HG03520 (cell line): ENCODE results near the gene TXN2.
"Not testable (repeated sequence)": the region's sequence is repeated elsewhere in the genome, so short reads cannot be mapped to it uniquely, and the experiment has no call there.

ENCODE experiments used
- ATAC-seq: cut with Tn5 transposase; IDR thresholded peaks from one replicate; pipeline ENCODE4 v1.9.1; 2021; ENCODE audit warnings: mild to moderate bottlenecking, moderate library complexity; ENCODE audit not compliant: unreplicated experiment

Gene TXN2

DNA sequence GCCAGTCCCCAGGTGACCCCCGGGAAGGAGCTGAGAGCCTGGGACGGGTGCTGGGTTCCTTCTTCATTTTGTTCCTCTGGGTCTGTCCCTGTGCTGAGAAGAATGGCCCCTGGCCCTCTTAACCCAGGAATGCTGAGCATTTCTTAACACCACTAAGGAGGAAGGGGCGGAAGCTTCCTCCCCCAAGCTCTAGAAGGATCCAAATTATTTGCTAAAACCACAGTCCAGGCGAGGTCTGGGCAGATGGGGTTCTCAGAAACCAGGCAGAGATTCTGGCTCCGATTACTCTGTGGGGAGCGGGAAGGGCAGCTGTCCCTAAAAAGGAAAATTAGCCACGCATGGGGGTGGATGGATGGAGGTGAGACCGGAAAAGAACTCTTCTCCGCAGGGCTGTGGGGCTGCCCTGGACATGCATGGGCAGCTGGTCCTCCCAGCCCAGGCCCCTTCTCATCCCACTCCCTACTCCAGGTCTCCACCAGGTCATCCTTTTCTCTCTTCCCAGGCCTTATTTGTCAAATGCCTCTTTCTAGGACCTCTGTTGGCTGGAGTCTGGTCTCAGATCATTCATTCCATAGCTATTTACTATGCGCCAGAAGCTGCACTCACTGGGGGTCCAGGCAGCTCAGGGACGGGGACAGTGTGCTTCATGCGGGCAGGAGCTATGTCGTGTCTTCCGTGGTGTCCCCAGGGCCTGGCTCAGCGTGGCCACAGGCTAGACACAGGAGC, 48.7 kb downstream of the TXN2 start:
- no peak for ATAC-seq

DNA sequence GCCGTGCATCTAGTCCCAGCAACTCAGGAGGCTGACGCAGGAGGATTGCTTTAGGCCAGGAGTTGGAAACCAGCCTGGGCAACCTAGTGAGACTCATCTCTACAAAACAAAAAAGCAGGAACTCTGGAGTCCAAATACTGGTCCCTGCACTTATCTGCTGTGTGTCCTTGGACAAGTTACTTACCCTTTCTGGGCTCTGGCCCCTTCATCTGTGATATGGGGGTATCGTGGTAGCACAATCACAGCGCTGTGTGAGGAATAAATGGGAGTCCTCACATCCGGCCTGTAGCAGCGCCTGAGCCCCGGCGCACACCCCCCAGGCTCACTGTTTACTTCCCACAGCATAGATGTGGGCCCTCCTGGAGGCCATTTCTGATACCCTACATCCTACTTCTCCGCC, 49.5 kb downstream of the TXN2 start:
- no peak for ATAC-seq

DNA sequence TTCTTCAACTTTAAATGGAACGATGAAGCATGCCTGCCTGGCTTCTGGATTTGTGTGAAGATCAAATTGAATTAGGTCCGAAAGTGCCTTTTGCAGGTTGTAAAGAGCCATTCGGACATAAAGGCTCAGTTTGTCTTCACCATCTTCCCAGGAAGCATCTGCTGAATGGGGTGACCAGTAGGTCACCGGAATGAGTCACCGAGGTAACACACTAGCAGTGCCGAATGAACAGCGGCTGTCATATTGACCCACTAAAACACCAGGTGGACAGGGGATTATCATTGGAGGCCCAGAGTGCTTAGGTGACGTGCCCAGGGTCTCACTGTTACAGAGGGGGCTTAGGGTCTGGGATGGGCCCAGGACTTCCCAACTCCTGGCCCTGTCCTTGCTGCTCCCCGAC, 50.6 kb downstream of the TXN2 start:
- ATAC-seq = no peak

DNA sequence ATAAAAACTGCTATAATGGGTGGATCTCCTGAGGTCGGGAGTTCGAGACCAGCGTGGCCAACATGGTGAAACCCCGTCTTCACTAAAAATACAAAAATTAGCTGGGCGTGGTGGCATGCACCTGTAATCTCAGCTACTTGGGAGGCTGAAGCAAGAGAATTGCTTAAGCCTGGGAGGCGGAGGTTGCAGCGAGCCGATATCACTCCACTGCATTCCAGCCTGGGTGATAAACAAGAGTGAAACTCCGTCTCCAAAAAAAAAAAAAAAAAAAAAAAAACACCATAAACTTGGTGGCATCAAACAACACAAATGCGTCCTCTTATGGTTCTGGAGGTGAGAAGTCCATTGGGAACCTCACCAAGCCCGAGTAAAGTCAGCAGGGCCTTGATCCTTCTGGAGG, 53.5 kb downstream of the TXN2 start:
- not testable (repeated sequence) for ATAC-seq

DNA sequence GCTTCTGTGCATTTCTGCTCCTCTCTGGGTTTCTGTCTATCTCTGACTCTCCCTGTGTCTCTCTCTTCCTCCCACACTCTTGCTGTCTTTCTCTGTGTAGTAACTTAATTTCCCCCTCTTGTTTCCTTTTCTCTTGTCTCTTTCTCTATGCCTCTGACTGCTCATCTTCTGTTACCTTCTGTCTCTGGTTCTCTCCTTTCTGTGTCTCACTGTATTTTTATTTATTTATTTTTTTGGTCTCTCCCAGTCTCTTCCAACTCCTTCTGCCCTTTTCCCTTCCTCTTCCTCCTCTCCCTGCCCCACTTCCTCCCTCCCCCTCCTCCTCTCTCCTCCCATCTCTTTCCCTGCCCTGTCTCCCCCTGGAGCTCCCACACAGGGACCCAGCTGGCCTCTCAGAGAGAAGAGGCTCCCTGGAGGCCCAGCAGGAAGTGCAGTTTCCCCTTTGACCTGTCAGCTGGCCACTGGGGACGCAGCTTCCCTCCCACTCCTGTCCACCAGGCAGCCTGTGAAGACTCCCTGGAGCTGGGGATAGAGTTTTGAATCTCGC, 55.4 kb downstream of the TXN2 start:
- no peak for ATAC-seq

DNA sequence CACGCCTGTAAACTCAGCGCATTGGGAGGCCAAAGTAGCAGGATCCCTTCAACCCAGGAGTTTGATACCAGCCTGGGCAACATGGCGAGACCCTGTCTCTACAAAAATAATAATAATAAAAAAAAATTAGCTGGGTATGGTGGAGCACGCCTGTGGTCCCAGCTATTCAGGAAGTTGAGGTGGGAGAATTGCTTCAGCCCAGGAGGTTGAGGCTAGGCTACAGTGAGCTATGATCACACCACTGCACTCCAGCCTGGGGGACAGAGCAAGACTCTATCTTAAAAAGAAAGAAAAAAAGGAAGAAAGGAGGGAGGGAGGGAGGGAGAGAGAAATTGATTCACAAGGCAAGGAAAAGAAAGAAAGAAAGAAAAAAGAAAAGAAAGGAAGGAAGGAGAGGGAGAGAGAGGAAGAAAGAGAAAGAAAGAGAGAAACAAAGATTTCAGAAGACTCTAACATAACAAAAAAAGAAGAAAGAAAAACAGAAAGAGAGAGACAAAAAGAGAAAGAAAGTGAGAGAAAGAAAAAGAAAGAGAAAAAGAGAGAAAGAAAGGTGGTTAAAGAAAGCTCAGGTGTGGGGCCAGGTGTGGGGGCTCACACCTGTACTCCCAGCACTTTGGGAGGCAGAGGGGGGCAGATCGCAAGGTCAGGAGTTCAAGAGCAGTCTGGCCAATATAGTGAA, 56.4 kb downstream of the TXN2 start:
- ATAC-seq = no peak

DNA sequence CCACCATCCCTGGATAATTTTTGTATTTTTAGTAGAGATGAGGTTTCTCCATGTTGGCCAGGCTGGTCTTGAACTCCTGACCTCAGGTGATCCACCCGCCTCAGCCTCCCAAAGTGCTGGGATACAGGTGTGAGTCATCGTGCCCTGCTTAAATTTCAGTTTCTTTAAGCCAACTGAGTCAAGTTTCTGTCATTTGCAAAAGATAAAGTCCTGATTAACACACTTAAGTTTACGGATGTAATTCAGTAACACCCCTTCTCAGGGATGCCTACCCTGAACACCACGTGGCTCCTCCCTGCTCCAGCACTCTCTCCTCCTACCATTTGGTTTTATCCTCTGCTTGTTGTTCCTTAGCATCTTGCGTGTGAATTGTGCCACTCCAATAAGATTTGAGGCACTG, 57.0 kb downstream of the TXN2 start:
- not testable (repeated sequence) for ATAC-seq

DNA sequence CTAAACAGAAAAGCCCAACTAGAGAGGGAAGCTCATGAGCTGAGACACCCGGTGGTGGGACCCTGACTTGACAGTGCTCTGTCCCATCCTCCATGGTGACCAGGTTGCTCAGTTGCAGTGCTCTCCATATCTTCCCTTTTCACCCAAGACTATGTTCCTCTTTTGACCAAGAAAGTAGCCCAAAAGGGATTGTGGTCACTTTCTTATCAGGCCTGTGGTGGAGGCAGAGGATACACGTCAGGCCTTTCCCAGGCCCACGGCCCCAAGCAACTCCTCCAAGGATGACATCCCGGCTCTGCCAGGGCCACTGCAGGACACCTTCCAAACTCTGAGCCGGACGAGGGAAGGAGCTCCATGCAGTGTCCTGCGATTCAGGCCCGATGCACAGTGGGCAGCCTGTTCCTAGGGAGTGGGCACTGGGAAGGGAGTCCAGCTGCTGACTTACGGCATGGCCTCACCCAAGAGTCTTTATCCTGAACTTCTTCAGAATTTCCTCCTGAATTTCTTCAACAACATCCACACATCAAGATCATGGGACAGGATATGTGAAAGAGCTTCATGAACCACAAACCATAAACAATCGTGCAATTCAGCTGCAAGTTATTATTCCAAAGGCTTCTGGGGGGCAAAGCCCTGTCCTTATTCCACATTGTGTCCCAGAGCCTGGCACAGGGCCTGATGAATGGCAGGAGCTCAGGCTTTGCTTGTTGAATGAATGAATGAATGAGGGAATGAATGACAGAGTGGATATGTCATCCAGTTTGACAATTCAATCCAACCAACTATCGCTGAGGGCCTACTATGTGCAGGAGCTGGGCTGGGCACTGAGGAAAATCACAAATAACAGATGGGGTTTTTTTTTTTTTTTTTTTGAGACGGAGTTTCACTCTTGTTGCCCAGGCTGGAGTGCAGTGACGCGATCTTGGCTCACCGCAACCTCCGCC, 57.7 kb downstream of the TXN2 start:
- no peak for ATAC-seq

DNA sequence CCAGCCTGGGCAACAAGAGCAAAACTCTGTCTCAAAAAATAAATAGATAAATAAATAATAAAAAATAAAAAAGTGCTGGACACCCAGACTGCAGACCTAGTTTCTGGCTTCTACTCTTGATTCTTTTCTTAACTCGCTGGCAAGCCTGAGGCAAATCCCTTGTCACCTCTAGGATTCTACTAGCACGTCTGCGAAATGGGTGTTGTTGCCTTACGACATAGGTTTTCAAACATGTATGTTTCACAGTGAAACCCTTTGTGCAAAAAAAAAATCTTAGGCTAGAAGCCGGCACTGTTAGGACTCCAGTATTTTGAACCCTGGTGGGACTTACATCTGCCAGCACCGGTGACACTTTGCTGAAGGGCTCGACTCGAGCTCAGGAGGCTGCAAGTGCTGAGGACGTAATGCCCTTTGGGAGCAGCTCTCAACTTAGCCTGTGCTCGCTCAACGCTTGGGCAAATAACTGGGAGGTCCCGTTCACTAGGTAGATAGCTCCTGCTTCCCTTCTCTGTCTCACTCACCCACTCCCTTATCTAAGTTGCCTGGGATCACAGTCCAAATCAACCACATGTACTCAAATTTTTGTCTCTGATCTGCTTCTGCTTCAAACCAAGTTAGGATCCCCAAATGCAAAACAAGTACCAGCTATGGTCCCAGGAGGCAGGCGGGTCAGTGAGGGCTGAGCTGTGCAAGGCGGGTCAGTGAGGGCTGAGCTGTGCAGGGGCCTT, 59.0 kb downstream of the TXN2 start:
- no peak for ATAC-seq

DNA sequence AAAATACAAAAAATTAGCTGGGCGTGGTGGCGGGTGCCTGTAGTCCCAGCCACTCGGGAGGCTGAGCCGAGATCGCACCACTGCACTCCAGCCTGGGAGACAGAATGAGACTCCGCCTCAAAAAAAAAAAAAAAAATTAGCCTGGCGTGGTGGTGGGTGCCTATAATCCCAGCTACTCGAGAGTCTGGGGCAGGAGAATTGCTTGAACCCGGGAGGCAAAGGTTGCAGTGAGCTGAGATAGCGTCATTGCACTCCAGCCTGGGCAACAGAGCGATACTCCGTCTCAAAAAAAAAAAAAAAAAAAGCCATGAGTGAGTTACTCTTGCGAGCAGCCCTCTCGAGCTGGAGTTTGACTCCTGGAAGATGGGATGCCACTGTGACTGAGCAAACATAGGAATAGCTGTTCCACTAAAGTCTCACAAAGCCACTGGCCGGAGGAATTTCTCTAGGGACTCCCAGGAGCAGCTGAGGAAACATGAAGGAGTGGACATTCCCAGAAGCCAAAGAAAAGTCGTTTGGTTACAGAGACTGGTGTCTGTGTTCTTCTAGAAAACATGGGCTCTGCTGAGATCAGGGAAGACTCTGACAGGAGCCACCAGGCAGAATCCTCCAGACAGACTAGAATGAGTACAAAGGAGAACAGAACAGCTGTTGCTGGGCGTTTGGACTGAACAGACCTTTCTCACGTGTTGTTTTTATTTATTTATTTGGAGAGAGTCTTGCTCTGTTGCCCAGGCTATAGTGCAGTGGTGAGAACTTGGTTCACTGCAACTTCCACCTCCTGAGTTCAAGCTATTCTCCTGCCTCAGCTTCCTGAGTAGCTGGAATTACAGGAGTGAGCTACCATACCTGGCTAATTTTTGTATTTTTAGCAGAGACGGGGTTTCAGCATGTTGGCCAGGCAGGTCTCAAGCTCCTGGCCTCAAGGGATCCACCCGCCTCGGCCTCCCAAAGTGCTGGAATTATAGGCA, 61.2 kb downstream of the TXN2 start:
- ATAC-seq = no peak

DNA sequence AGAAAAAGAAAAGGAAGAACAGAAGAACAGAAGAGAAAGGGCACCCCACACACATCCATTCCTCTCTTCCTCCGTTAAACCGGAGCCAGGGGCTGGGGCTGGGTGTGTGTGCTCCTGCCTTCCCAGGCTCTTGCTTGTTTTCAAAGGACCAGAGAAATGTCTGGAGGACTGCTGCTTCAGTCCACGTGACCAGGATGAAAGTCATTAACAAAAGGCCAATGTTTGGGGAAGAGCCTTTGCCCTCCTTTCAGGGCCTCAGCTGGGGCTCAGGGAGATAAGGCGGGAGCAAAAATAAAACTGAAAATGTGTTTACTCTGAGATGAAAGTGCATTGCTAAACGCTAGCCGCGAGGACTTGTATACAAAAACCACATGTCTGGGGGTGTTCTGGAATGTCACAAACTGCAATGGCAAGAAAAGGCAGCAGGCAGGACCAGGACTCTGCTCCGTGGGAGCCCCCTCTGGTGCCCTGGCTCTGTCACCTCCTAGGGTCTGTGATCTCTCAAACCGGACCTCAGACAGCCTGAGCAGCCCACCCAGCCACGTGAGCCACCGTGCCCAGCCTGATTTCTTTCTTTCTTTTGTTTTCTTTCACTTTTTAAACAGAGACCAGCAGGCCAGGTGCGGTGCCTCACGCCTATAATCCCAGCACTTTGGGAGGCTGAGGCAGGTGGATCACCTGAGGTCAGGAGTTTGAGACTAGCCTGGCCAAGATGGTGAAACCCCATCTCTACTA, 62.1 kb downstream of the TXN2 start:
- ATAC-seq = no peak

DNA sequence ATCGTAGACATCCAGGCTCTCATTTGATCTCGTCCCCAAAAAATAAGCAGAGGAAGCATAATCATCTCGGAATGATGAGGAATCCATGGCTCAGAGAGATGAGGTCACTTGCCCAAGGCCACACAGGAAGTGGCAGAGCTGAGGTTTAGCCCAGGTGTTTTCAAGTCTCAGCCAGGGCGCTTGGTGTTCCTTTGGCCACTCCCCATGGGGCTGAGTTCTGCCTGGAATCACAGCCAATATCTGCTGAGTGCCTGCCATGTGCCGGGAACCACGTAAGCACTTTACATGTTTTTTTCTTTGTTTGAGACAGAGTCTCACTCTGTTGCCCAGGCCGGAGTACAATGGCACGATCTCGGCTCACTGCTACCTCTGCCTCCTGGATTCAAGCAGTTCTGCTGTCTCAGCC, 64.2 kb downstream of the TXN2 start:
- ATAC-seq = no peak
